Measurements from ENCODE around the gene NT5DC3. TPM values are rescaled to one million over a fixed set of nuclear protein-coding genes. Genes with fewer than 3 reads are reported as not detected.
"Not testable (repeated sequence)": the region's sequence is repeated elsewhere in the genome, so short reads cannot be mapped to it uniquely, and the experiment has no call there.

Gene NT5DC3
- total RNA-seq, 1 donor from 2014 or later = 5.6 TPM

DNA sequence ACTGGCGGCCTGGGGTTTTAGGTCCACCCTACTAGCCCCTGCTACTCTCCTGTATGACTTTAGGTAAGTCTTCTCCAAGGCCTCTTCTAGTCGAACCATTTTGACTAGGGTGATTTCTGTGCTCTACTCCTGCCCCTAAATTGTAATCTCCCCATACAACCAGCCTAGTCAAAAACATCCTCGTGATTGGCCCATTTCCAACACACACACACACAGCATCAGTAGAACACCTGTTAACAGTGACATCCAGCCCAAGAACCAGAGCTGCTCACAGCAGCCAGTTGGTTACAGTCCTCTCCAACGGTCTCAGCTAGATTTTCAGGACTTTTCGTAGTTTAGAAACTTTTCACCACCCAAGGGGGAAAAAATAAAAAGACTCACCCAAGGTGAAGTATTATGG lies 30.9 kb downstream of the NT5DC3 start:
- intact Hi-C loops (cut with micrococcal nuclease) = no loop called here

DNA sequence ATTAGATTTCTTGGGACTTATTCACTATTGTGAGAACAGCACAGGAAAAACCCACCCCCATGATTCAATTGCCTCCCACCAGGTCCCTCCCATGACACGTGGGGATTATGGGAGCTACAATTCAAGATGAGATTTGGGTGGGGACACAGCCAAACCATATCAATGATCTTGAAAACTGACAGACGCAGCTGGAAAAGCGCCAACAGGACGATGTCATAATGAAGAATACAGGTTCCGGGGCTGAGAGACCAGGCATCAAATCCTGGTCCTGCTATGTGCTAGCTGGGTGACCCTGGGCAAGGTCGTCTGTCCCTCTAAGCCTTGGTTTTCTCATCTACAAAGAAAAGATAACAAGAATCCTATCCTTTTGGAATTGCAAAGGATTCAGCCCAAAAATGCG lies 31.4 kb downstream of the NT5DC3 start:
- intact Hi-C loops (cut with micrococcal nuclease) = not testable (repeated sequence)

DNA sequence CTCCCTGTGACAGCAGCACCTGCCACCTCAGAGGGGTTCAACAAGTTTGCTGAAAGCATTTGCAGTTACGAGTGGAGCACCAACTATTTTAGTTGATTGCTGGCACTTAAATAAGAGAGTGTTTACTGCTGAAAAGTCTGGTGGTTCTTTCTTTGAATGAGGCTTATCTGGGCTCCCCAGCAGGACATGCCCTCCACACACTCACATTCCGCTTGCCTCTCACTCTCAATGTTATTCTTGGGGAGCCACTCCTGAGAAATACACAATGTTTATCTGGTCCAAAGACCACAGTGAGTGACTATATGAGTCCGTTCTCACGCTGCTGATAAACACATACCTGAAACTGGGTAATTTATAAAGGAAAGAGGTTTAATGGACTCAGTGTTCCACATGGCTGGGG lies 31.9 kb downstream of the NT5DC3 start:
- intact Hi-C loops (cut with micrococcal nuclease) = no loop called here

DNA sequence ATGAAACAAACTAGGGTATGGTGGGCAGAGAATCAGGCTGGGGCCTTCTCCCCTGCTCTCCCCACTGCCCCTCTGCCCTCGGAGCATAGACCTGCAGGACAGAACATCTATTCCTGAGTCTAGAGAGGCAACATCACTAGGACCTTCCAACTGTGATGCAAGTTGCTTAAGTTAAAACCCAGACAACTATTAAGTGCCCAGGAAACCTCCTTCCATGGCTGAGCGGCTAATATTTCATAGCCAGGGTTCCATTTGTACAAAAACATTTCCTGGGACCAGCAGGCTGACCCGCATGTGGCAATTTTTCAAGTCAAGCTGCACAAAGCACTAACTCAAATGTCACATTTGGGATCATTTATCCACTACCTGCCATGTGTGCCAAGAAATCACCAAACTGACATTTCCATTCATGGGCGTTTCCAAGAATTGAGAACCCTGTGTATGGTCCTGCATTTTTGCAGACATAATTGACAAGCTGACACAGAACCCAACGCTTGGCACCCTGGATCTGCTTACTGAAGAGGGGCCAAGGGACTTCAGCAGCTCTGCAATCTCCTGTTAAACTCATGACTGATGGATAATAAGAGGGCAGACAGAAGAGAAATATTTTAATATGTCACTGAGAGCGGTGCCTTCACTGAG lies 32.7 kb downstream of the NT5DC3 start:
- intact Hi-C loops (cut with micrococcal nuclease) = no loop called here

DNA sequence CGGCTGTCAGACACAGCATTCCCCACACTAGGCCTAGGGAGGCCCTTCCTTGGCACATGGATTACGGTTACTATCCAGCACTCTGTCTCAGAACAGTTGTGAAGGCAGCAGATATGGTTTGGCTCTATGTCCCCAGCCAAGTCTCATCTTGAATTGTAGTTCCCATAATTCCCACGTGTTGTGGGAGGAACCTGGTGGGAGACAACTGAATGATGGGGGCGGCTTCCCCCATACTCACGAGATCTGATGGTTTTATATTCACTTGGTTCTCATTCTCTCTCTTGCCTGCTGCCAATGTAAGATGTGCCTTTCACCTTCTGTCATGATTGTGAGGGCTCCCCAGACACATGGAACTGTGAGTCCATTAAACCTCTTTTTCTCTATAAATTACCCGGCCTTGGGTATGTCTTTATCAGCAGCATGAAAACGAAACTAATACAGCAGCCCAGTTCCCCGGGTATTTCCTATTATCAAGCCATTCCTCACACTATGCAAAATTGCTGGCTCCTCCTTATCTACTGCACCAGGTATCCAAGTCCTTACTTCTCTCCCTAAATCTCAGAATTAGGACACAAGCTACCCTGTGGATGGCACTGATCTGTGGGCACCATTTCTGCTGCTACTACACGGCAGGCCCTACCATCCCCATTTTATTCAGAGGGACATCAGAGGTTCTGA lies 33.3 kb downstream of the NT5DC3 start:
- intact Hi-C loops (cut with micrococcal nuclease) = no loop called here

DNA sequence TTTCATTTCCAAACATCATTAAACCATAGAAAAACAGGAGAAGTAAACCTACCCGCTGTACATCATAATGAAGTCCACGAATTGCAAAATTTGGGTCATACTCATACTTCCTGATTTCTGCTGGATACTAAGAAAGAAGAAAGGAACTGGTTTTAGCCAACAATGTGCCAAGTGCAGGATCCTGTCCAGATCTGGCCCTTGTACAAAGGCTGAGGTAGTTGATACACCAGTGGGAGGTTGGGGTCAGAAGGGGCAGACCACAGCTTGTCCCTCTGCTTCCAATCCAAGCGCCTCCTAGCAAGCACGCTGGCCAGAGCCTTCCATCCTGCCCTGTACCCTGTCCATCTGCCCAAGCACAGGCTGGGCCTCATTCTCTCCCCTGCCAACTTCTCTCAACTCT lies 34.2 kb downstream of the NT5DC3 start:
- intact Hi-C loops (cut with micrococcal nuclease) = no loop called here

DNA sequence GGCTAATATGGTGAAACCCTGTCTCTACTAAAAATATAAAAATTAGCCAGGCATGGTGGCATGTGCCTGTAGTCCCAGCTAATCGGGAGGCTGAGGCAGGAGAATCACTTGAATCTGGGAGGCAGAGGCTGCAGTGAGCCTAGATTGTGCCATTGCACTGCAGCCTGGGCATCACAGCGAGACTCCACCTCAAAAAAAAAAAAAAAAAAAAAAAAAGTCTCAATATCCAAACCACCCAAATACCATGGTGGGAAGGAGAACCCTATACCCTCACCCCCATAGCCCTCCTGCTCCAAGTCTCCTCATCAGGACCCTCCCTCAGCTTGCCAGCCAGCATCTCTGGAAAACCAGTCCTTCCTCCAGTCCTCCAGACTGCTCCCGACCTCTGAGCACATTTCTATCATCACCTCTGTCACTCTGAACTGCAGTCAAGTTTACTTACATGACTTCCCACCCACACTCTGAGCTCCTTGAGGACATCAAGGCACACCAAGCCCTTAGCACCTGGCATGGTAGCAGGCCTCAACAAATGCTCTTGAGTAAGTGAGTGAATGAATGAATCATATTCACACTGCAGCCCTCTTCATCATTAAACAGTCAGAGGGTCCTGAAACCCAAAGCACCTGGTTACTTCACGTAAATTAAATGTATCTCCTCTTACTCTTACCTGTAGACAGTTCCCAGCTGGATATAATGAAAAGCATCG lies 35.2 kb downstream of the NT5DC3 start:
- intact Hi-C loops (cut with micrococcal nuclease) = no loop called here

DNA sequence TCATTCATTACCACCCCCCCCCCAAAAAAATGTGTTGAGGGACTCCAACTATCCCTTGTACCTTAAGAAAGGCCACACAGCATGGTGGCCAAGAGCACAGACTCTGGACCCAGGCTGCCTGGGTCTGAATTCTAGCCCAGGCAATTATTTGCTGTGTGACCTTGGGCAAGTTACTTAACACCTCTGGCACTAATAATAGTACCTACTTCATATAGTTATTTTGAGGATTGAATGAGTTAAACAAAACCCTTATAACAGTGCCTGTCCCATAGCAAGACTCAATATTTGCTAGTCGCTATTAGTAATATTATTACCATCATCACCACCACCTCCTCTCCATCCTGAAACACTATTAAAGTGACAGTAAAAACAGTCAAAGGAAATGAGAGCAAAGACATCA lies 37.2 kb downstream of the NT5DC3 start:
- intact Hi-C loops (cut with micrococcal nuclease) = no loop called here

DNA sequence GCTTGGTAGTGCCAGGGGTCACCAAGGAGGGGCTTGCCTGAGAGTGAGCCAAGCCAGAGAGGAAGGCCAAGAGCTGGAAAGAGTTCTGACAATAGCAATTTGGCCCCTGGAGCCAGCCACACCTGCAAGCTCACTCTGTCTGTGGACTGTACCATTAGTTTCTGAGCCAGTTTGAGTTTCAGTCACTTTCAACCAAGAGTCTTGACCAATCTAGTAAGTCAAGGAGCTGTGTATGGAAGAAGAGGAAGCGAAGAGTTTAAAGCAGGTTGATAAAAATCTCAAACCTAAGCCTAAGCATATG lies 38.5 kb downstream of the NT5DC3 start:
- intact Hi-C loops (cut with micrococcal nuclease) = no loop called here

DNA sequence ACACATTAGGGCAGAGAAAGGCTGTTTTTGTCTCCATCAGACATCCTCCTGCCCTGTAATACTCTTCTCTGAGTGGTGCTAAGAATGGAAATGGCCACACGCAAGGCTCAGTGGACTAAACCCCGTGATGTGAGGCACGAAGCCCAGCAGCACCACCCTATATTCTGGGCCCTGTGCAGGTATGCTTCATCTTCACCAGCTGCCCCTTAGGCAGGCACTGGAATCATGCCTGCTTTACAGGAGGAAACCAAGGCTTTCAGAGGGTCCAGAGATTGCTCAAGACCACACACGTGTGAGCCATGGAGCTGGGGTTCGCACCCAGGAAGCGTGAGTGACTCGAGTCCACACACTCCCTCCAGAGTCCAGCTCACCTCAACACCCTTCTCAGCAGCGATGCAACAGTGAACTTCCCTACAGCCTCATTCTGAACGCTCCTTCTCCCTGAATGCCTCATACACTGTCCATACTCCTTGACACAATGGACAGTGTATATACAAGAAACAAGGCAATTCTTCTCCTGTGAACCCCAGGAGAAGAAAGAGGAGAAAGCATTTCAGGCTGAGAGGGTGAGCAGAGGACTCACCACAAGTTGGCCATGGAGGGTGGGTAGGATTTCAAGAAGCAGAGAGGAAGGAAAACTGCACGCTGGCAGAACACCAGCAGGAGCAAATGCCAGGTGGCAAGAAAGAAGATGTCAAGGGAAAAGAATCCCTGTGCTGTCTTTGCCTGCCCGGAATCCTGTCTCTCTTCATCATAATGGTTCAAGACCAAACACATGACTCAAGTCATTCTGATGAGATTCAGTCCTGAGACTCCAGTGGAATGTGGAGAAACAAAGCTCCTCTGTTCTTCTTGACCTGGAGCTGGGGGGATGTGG lies 39.1 kb downstream of the NT5DC3 start:
- intact Hi-C loops (cut with micrococcal nuclease) = no loop called here

DNA sequence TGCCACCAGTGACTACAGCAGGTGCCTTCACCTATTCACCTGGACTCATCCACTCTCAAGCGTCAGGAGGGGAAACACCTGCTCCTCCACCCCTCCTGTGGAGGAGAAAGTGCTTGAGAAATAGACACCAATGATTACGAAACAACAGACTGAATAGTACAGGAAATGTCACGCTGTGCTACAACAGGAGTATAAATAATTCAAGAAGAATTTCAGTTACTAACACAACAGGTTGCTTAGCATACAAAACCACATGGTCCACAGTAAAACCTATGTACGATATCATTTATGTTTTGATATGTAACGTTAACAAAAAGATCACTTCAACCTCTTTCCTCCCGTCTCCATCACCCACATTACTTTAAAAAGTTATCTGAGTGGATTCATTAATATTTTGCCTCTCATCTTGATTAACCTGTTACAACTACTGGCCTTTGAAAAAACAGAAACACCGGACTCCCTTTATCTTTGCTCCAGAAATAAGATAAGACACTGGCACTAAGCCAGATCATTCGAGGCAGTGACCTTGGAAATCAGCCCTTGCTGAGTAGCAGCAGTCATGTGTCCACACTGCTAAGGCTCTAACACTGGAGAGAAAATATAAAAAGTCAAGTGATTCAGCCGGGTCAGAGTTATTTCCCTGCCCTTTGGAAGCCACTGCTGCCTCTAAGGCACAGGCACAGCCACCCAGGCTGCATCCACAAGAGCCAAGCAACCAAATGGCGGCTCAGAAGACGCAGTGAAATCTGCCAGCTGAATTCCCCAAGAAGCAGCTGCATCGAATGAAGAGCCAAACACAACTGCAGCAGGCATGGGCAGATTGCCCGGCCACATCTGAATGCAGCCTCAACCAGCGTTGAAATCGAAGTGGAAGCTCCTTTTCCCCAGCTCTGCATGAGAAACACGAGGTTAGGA lies 40.9 kb downstream of the NT5DC3 start:
- intact Hi-C loops (cut with micrococcal nuclease) = no loop called here

DNA sequence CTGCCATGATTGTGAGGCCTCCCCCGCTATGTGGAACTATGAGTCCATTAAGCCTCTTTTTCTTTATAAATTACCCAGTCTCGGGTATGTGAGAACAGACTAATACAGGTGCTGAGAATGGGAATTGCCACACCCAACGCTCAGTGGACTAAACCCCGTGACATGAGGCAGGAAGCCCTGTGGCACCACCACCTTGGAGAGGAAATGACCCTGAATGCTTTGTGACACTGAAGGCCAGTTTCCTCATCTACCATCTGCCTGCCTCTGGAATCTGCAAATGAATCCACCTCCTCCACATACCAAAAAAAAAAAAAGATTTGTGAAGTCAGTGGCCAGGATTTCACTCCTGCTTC lies 41.6 kb downstream of the NT5DC3 start:
- intact Hi-C loops (cut with micrococcal nuclease) = no loop called here

DNA sequence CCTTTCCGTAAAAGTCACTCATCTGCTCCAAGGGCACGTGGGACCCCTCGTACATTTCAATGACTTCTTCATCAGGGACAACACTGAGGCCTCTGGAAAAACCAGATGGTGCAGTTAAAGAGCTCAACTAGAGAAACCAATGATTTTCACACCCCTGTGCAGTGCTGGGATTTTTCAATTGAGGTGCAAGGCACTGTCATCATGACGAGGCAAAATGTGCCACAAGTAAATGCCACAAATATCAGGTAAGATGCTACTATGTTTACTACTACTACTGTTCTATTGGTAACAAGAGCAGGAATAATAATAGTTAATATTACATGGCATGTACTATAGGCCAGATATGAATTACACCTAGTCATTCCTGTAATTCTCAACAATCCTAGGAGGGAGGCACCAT lies 42.4 kb downstream of the NT5DC3 start:
- intact Hi-C loops (cut with micrococcal nuclease) = no loop called here

DNA sequence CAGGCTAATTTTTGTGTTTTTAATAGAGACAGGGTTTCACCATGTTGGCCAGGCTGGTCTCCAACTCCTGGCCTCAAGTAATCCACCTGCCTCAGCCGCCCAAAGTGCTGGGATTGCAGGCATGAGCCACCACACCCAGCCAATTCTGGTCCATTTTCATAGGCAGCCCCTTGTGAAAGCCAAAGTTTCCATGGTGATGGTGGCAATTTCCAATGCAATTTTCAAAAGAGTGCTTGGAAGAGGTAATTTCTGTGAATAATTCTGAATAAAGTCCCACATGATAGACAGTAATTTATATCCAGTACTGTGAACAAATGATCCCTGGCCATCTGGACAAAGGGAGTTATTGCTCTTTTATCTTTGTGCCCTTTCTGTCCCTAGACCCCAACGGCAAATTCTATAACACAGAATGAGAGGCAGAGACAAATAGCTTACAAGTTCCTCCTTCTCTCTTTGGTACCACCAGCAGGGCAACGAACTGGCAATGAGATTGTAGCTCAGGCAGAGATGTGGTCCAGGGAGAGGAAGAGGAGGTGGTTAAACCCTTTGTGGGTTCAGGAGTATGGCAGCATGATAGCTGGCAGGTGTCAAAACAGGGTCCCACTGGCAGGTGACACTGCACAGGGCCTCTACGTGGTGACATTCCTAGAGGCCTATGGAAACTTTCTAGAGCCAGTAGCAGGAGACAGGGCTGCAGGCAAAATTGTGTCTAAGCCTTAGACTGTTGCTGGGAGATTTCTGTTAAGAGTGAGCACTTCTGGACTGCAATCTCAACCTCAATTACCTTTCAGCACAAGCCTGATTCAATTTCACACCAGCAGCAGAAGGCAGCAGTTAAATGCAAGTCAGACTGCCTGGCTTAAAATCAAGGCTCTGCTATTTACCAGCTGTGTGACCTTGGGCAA lies 46.5 kb downstream of the NT5DC3 start:
- intact Hi-C loops (cut with micrococcal nuclease) = no loop called here

DNA sequence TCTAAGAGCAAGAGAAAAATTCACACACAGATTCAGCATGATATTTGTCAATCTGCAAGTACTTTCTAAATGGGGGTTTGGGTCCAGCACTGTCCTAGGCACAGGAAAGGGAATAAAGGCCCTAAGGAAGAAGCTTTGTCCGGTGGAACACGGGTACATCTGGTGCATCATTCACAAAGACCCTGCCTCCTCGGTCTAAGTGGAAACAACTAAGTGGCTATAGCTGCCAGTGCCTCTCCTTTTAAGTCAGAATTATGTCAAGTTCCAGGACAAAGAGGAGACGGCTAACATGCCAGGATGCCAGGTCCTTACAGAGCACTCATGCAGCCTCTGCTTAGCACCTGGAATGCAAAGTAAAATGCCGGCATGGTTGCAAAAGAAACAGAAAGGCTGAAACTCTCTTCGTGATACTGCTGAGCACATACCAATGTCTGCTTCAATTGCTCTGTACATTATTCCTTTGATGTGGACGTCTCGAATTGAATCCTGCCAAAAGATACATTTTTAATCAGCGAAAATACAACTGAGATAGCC lies 47.5 kb downstream of the NT5DC3 start:
- intact Hi-C loops (cut with micrococcal nuclease) = no loop called here

DNA sequence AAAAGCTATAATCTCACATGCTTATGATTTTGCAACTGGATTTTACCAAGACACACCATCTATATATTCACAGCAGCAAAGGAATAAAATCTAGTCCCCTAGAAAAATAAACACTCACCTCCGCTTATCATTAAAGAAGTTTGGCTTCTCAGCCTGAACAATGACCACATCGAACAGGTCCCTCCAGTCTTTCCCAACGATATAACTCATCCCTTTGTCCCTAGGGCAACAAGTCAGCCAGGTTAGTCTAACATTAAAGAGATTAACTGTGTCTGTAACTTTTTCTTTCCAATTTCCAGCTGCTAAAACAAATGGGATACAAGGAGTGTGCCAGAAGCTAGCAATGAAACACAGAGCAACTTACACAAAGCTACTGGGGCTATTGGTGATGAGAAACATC lies 48.0 kb downstream of the NT5DC3 start:
- intact Hi-C loops (cut with micrococcal nuclease) = no loop called here

DNA sequence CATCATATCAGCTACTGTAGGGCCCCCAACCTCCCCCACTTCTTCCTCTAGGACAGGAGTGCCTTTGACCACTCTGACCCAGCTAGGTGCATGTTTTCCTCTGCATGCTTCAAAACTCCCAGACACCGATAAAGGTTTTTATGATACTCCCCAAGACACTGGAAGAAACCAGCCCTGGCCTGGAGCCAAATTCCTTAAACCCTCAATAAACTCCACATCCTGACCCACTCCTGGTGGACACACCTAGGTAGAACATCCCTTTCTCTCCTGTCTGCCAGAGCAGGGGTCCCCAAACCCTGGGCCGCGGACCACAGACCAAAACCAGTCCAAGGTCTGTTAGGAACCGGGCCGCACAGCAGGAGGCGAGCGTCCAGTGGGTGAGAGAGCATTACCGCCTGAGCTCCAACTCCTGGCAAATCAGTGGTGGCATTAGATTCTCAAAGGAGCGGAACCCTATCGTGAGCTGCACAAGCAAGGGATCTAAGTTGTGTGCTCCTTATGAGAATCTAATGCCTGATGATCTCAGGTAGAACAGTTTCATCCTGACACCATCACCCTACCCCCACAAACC lies 49.6 kb downstream of the NT5DC3 start:
- intact Hi-C loops (cut with micrococcal nuclease) = no loop called here

DNA sequence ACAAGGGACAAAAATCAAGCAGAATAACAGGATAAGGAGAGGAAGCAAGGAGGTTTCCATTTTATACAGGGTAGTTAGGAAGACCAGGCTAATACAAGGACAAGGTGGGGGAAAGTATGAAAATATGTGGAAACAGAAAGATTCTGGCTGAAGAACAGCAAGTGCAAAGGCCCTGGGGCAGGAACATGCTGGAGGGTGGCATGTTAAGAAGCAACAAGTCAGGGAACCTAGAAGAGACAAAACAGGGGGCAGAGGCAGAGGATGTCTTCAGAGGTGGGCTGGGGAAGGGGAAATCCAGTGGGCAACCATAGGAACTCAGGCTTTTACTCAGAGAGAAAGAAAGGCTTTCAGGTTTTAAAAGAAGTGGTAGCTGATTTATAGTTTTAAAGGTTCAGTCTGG lies 54.8 kb downstream of the NT5DC3 start:
- intact Hi-C loops (cut with micrococcal nuclease) = no loop called here

DNA sequence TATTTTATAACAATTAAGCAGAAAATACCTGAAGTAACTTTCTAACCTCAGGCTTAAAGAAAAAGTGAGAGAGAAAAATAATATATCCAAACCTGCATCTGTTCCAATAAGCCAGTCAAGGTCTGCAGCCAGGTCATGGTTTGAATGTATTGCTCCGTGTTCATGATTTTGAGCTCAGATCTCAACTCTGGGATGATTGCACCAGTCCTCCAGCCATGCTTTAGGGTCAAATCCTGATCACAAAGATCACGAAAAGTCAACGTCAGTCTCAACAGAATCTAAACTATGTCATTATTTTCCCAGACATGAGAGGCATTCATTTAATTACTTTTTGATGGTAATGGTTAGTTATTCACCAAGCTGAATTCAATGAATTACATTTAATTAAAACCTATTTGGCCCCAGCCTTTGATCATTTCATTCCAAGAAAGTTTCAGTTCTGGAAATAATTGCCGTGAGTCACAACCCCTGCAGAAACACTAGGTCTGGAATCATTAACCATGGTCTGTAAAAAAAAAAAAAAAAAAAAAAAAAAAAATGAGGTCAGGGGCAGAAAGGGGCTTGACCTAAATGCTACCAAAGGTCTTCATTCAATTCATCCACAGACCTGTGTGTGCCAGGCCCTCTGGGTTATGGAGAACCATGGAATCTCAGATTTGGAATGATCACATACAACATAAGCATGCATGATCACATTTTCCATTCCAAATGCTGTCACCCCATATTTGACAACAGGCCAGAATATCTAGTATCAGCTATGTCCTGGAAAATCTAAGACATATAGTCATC lies 55.6 kb downstream of the NT5DC3 start:
- intact Hi-C loops (cut with micrococcal nuclease) = no loop called here

All from T-helper 1 cell treated with Interleukin-12 subunit alpha and Interleukin-12 subunit beta and Interleukin-4 antibody, amounts not matched to agents 30 ng/mL and 1 ng/mL, for 36 hours (primary cell).